ENCODE results near the gene DCP2. TPM values are rescaled to one million over a fixed set of nuclear protein-coding genes. Genes with fewer than 3 reads are reported as not detected.

The DCP2 gene
- total RNA-seq, 4 donors from 2014 or later = 11.3 to 45.5 (median 23.0) TPM

DNA sequence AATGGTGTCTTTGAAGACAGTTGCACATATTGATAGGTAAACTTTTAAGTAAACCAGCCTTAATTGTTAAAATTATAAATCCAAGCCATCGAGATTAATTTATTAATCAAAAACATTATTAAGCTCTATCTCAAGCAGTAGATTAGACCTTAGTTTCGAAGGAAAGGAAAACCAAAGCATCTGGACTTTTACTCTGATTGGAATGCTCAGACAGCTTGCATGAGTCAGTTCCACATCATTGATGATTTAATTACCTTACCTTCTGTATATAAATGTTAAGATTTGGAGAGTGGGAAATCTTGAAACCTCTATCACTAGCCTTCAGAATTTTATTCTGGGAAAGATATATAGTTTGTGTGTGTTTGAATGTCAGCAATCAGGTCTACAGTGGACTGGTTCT is 23.9 kb downstream of the DCP2 start:
- peaks cover 5% of the 10 kb centered on the region for H3K4me1 ChIP-seq
- no peak overlapping the region for H3K27ac ChIP-seq
- H3K27me3 ChIP-seq = no peaks in the 10 kb centered on the region
- peaks cover 48% of the 10 kb centered on the region for H3K36me3 ChIP-seq
- 94% methylated on average over 2 of the region's 2 CpGs for WGBS
- DNase-seq (ENCODE audit: low spot score in 2 of 2) = no peak
- no peaks in the 10 kb centered on the region for H3K9me3 ChIP-seq
- TF ChIP-seq EP300 (IDR thresholded peaks at IDR 0.05) = no peak
- TF ChIP-seq POLR2AphosphoS5 (IDR thresholded peaks at IDR 0.05) = no peak
- no peak for TF ChIP-seq POLR2A (IDR thresholded peaks at IDR 0.05)
- TF ChIP-seq, protein P1, sequence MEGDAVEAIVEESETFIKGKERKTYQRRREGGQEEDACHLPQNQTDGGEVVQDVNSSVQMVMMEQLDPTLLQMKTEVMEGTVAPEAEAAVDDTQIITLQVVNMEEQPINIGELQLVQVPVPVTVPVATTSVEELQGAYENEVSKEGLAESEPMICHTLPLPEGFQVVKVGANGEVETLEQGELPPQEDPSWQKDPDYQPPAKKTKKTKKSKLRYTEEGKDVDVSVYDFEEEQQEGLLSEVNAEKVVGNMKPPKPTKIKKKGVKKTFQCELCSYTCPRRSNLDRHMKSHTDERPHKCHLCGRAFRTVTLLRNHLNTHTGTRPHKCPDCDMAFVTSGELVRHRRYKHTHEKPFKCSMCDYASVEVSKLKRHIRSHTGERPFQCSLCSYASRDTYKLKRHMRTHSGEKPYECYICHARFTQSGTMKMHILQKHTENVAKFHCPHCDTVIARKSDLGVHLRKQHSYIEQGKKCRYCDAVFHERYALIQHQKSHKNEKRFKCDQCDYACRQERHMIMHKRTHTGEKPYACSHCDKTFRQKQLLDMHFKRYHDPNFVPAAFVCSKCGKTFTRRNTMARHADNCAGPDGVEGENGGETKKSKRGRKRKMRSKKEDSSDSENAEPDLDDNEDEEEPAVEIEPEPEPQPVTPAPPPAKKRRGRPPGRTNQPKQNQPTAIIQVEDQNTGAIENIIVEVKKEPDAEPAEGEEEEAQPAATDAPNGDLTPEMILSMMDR (IDR thresholded peaks at IDR 0.05) = no peak
- no peak overlapping the region for H3K4me3 ChIP-seq

- no peaks in the 10 kb centered on the region for H3K9me3 ChIP-seq
- peaks cover 50% of the 10 kb centered on the region for H3K36me3 ChIP-seq
- no peak for DNase-seq (ENCODE audit: low spot score in 2 of 2)
- H3K4me1 ChIP-seq = no peaks in the 10 kb centered on the region
- no peak overlapping the region for H3K27ac ChIP-seq
- 95% methylated on average over 5 of the region's 5 CpGs for WGBS
- H3K27me3 ChIP-seq = no peaks in the 10 kb centered on the region
- no peak overlapping the region for H3K4me3 ChIP-seq
- TF ChIP-seq POLR2AphosphoS5 (IDR thresholded peaks at IDR 0.05) (no peak), POLR2A (IDR thresholded peaks at IDR 0.05) (no peak), EP300 (IDR thresholded peaks at IDR 0.05) (no peak)
- TF ChIP-seq, protein P1 (IDR thresholded peaks at IDR 0.05) = no peak
Measured at GRCh38 chr5:113002423-113002822, 25.8 kb downstream of the DCP2 start.

DNA sequence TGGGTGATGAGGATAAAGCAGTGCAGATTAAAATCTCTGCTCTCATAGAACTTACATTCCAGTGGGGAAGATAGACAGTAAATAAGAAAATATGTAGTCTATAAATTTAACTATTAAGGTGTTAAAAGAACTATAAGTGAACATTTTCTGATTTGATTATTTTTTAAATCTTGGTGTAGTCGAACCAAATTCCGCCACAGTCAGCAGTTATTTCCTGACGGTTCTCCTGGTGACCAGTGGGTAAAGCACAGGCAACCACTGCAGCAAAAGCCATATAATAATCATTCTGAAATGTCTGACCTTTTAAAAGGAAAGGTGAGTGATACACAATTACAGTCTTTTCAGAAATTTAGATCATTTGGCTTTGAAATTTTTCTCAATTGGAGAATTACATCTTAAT is 27.2 kb downstream of the DCP2 start:
- Histone ChIP-seq H3K36me3 (peaks cover 60% of the 10 kb centered on the region), H3K27me3 (no peaks in the 10 kb centered on the region), H3K9me3 (no peaks in the 10 kb centered on the region), H3K4me1 (no peaks in the 10 kb centered on the region), H3K27ac (no peak overlapping the region), H3K4me3 (no peak overlapping the region)
- DNase-seq (ENCODE audit: low spot score in 2 of 2) = no peak
- WGBS = 70% methylated on average over 3 of the region's 3 CpGs
- TF ChIP-seq, protein P1 (IDR thresholded peaks at IDR 0.05) = no peak

- H3K4me3 ChIP-seq = no peak overlapping the region
- H3K36me3 ChIP-seq = peaks cover 68% of the 10 kb centered on the region
- TF ChIP-seq POLR2A (IDR thresholded peaks at IDR 0.05) = no peak
- TF ChIP-seq POLR2AphosphoS5 (IDR thresholded peaks at IDR 0.05) = no peak
- no peak for TF ChIP-seq EP300 (IDR thresholded peaks at IDR 0.05)
- TF ChIP-seq, protein P1 (IDR thresholded peaks at IDR 0.05) = no peak
- H3K27me3 ChIP-seq = no peaks in the 10 kb centered on the region
- H3K4me1 ChIP-seq = no peaks in the 10 kb centered on the region
- H3K27ac ChIP-seq = no peak overlapping the region
- H3K9me3 ChIP-seq = no peaks in the 10 kb centered on the region
- 65% methylated on average over 1 of the region's 1 CpG for WGBS
- no peak for DNase-seq (ENCODE audit: low spot score in 2 of 2)
Measured at GRCh38 chr5:113005454-113005853, 28.9 kb downstream of the DCP2 start.

DNA sequence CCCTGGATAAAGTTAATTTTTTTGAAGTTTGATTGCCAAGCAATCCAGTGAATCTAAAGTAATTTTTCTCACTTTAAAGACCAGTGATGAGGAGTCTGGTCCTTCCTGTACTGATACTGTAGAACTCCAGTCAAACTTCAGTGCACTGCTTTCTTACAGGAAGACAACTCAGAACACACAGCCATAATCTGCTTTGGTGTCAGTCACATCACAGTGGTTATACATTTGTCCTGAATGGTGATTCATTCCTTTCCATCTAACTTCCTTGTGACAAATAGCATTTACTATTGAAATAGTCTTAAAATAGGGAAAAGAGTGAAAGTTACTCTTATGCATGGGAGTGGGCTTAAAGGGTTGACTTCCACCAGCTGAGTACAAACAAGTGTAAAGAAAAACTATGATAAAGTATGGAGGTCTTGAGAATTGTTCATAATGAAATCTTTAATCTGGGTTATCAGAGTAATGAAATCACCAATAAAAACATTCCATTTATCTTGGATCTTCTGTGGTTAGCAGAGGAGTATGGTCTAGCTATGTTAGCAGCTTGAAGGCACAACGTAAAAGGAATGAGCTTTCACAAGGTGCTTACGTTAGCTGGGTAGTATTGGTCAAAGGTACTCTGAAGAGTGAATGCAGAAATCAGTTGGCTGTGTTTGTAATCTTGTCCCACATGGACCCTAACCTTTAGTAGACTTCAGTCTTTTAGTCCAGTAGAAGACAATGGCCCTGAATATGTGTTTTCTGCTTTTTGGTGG is 41.5 kb downstream of the DCP2 start:
- Histone ChIP-seq H3K36me3 (peaks cover 32% of the 10 kb centered on the region), H3K27me3 (no peaks in the 10 kb centered on the region), H3K4me3 (no peak overlapping the region), H3K4me1 (no peaks in the 10 kb centered on the region), H3K27ac (no peak overlapping the region), H3K9me3 (no peaks in the 10 kb centered on the region)
- no peak for DNase-seq (ENCODE audit: low spot score in 2 of 2)
- 92% methylated on average over 2 of the region's 2 CpGs for whole genome bisulfite sequencing
- TF ChIP-seq, protein P1 (IDR thresholded peaks at IDR 0.05) = no peak
- no peak for TF ChIP-seq POLR2AphosphoS5 (IDR thresholded peaks at IDR 0.05)
- no peak for TF ChIP-seq POLR2A (IDR thresholded peaks at IDR 0.05)
- no peak for TF ChIP-seq EP300 (IDR thresholded peaks at IDR 0.05)

Measured in suprapubic skin (tissue), 4 donors.